Mucosa of rectum (tissue), 2 donors: ENCODE data around the gene TRABD2B.

ENCODE experiments used
- H3K27ac ChIP-seq, 2 donors: one replicate each; pipeline ENCODE4 v1.7.0; 2013; ENCODE audit warnings: inconsistent platforms in 2 of 2, low read depth in 2 of 2, low read length in 2 of 2
- H3K27me3 ChIP-seq, 2 donors: one replicate each; pipeline ENCODE4 v1.7.0; 2013; ENCODE audit warnings: low read length in 2 of 2; ENCODE audit not compliant: control insufficient read depth in 2 of 2, insufficient read depth in 2 of 2
- H3K36me3 ChIP-seq, 2 donors: one replicate each; pipeline ENCODE4 v1.7.0; 2013; ENCODE audit warnings: low read length in 2 of 2; ENCODE audit not compliant: control insufficient read depth in 2 of 2, insufficient read depth in 2 of 2
- H3K4me1 ChIP-seq, 2 donors: one replicate each; pipeline ENCODE4 v1.7.0; 2013; ENCODE audit warnings: low read length in 2 of 2, mild to moderate bottlenecking in 1 of 2; ENCODE audit not compliant: control insufficient read depth in 2 of 2, insufficient read depth in 2 of 2
- H3K4me3 ChIP-seq, 2 donors: one replicate each; pipeline ENCODE4 v1.7.0; 2013; ENCODE audit warnings: low read length in 2 of 2
- H3K9ac ChIP-seq, 2 donors: one replicate each; pipeline ENCODE4 v1.7.0; 2013; ENCODE audit warnings: low read length in 2 of 2, low read depth in 1 of 2, mild to moderate bottlenecking in 1 of 2
- H3K9me3 ChIP-seq, 2 donors: one replicate each; pipeline ENCODE4 v1.7.0; 2013; ENCODE audit warnings: low read length in 2 of 2; ENCODE audit not compliant: control insufficient read depth in 2 of 2
- donor health status: healthy.
- donor health status: Normal muscosa, but diverticular disease.

Gene TRABD2B

DNA sequence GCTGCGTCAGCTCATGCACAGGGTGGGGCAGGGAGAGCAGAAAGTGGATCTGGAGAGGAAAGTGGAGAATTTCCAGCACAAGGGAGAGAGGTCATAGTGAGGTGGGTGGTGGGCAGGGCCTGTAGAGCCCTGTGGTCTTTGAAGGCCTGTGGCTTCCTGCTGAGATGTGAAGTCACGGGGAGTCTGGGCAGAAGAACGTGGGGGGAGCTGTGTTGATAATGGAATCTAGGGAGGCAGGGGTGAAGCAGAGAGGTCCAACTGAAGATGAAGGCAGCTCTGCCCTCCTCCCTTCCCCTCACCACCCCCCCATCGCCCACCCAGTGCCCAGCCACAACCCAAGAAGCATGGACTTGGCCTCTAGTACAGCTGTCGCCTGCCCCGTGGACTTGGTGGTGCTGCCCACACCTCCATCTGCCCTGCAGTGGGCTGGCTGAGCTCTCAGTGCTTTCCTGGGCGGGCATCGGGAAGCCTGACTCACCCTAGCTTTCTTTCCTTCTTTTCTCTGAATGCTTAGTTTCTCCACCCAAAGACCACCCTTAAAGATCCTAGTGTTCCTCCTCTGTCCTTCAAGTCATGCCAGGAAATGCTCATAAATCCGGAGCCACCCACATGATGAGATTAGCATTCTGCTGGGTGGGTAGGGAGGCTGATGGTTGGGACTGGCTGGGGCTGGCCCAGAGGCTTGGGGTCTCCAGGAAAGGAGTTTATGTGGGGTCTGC lies 186.1 kb downstream of the TRABD2B start:
- Histone ChIP-seq H3K9me3 (no peaks in the 10 kb centered on the region), H3K36me3 (no peaks in the 10 kb centered on the region), H3K27ac (peak overlapping the region in 1 of 2 donors; percentile 65), H3K9ac (no peak overlapping the region), H3K27me3 (no peaks in the 10 kb centered on the region), H3K4me3 (no peak overlapping the region), H3K4me1 (peaks cover 17 to 32% of the 10 kb centered on the region in 2 donors)

DNA sequence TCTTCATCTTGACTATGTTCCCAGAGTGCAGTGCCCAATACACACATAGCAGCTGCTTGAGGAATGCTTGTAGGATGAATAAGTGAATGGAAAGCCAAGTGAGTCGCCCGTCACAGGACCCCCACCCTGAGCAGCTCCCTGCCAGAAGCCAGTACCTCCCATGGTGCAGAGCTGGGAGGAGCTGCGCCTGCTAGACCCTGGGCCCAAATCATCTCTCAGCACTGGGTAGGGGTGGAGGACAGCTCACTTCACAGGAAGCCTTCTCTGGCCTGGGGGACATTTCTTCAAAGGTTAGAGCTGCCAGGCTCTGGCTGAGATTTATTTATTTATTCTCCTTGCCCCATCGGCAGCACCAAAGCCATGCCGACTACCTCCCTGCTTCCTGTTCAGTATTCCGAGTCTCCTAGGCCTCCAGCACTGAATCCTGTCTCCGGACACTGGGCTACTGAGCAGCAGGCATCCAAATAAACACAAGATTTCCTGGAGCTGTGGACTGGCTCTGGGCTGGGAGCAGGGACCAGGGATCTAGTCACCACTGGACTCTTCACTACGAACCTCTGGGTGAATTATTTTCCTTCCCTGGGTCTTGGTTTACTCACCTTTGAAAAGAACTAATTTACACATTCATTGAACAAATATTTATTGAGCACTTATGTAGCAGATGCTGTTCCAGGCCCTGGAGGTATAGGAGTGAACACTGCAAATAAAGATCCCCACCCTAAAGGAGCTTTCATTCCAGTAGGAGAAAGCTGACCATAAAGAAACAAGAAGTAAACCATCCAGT lies 187.7 kb downstream of the TRABD2B start:
- no peaks in the 10 kb centered on the region for H3K9me3 ChIP-seq
- H3K27me3 ChIP-seq: no peaks in the 10 kb centered on the region
- peak overlapping the region; percentile 49 to 67 for H3K27ac ChIP-seq
- H3K4me3 ChIP-seq: peak overlapping the region in 1 of 2 donors; percentile 4
- H3K4me1 ChIP-seq: peaks cover 20 to 32% of the 10 kb centered on the region in 2 donors
- peak overlapping the region in 1 of 2 donors; percentile 55 for H3K9ac ChIP-seq
- no peaks in the 10 kb centered on the region for H3K36me3 ChIP-seq

- Histone ChIP-seq H3K27me3 (no peaks in the 10 kb centered on the region), H3K36me3 (no peaks in the 10 kb centered on the region), H3K4me3 (peak overlapping the region in 1 of 2 donors; percentile 4), H3K4me1 (peaks cover 20 to 37% of the 10 kb centered on the region in 2 donors), H3K27ac (peak overlapping the region; percentile 49 to 67), H3K9me3 (no peaks in the 10 kb centered on the region), H3K9ac (peak overlapping the region in 1 of 2 donors; percentile 55)
These were observed 188.6 kb downstream of the TRABD2B start for GRCh38 chr1:47808612-47809011.

GRCh38 chr1:47805921-47806361 lies 191.2 kb downstream of the TRABD2B start:
- Histone ChIP-seq H3K36me3 (no peaks in the 10 kb centered on the region), H3K9ac (no peak overlapping the region), H3K4me1 (peaks cover 20 to 36% of the 10 kb centered on the region in 2 donors), H3K27ac (no peak overlapping the region), H3K9me3 (no peaks in the 10 kb centered on the region), H3K27me3 (no peaks in the 10 kb centered on the region), H3K4me3 (no peak overlapping the region)

- no peak overlapping the region for H3K4me3 ChIP-seq
- no peaks in the 10 kb centered on the region for H3K27me3 ChIP-seq
- H3K9ac ChIP-seq: no peak overlapping the region
- H3K4me1 ChIP-seq: peaks cover 13 to 27% of the 10 kb centered on the region in 2 donors
- H3K9me3 ChIP-seq: no peaks in the 10 kb centered on the region
- H3K27ac ChIP-seq: no peak overlapping the region
- no peaks in the 10 kb centered on the region for H3K36me3 ChIP-seq
These were observed 192.2 kb downstream of the TRABD2B start for GRCh38 chr1:47805018-47805417.

- no peak overlapping the region for H3K27ac ChIP-seq
These were observed 193.2 kb downstream of the TRABD2B start for GRCh38 chr1:47803815-47804501.

GRCh38 chr1:47797575-47797974 lies 199.6 kb downstream of the TRABD2B start:
- no peak overlapping the region for H3K4me3 ChIP-seq
- no peaks in the 10 kb centered on the region for H3K4me1 ChIP-seq
- no peaks in the 10 kb centered on the region for H3K36me3 ChIP-seq
- H3K9ac ChIP-seq: no peak overlapping the region
- H3K27ac ChIP-seq: no peak overlapping the region
- no peaks in the 10 kb centered on the region for H3K27me3 ChIP-seq
- H3K9me3 ChIP-seq: no peaks in the 10 kb centered on the region

More at GRCh38 chr1:47803815-47804501, 193.2 kb downstream of the TRABD2B start:
- Histone ChIP-seq H3K27me3 (no peaks in the 10 kb centered on the region), H3K36me3 (no peaks in the 10 kb centered on the region), H3K9me3 (no peaks in the 10 kb centered on the region), H3K4me1 (peaks cover 7 to 17% of the 10 kb centered on the region in 2 donors), H3K9ac (no peak overlapping the region), H3K4me3 (no peak overlapping the region)

DNA sequence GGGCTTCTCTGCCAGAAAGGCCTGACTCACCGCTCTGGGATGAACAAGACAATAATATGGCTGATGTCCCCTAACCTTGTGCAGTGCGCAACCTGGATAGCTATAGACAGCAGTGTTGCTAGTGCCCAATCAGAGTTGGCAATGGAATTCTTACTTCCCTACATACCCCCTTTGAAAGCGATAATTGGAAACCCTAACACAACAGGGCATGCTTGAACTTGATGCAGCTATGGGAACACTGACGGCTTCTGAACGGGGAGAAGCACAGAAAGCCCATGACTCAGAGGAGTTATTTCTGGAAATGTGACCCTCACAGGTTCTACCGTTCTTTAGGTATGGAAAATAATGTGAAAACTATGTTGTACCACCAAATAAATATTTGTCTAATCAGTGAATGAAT lies 200.6 kb downstream of the TRABD2B start:
- H3K9ac ChIP-seq: no peak overlapping the region
- no peaks in the 10 kb centered on the region for H3K9me3 ChIP-seq
- H3K4me1 ChIP-seq: no peaks in the 10 kb centered on the region
- H3K4me3 ChIP-seq: no peak overlapping the region
- no peak overlapping the region for H3K27ac ChIP-seq
- H3K36me3 ChIP-seq: no peaks in the 10 kb centered on the region
- no peaks in the 10 kb centered on the region for H3K27me3 ChIP-seq

DNA sequence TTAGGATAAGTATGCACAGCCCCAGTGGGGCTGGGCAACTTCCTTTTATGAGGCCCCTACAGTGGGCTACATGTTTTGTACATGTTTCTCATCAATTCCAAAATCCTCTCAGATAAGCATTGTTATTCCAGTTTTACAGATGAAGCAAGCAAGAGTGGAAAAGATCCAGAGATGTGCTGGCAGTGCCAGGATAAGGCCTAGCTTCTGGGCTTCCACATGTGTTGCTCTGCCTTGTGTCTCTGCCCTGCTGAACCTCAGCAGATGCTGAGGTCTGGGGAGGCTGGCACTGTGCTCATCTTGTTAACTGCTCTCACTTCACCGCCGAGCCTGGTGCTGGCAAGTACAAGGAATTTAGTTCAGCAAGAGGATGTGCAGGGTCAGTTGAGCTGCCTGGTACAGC lies 202.1 kb downstream of the TRABD2B start:
- H3K36me3 ChIP-seq: no peaks in the 10 kb centered on the region
- no peaks in the 10 kb centered on the region for H3K27me3 ChIP-seq
- no peak overlapping the region for H3K4me3 ChIP-seq
- no peak overlapping the region for H3K27ac ChIP-seq
- no peaks in the 10 kb centered on the region for H3K9me3 ChIP-seq
- H3K9ac ChIP-seq: no peak overlapping the region
- no peaks in the 10 kb centered on the region for H3K4me1 ChIP-seq

DNA sequence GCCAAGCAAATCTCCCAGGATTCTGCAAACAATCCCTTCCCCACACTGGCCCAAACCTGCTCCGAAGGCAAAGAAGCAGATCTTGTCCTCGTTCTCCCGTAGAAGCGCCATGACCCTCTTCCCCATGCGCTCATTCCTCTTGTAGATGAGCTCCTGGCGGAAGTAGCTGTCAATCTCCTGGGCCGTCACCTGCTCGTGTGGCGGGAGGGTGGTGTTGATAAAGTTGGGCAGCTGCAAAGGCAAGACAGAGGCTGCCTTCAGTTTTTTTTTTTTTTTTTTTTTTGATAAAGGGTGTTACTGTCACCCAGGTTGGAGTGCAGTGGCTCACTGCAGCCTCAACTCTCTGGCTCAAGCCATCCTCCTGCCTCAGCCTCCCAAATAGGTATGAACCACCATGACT lies 202.7 kb downstream of the TRABD2B start:
- Histone ChIP-seq H3K36me3 (no peaks in the 10 kb centered on the region), H3K9me3 (no peaks in the 10 kb centered on the region), H3K9ac (no peak overlapping the region), H3K27me3 (no peaks in the 10 kb centered on the region), H3K27ac (no peak overlapping the region), H3K4me3 (no peak overlapping the region), H3K4me1 (no peaks in the 10 kb centered on the region)
